Measurements from ENCODE around the gene TTLL12.

TTLL12 gene

DNA sequence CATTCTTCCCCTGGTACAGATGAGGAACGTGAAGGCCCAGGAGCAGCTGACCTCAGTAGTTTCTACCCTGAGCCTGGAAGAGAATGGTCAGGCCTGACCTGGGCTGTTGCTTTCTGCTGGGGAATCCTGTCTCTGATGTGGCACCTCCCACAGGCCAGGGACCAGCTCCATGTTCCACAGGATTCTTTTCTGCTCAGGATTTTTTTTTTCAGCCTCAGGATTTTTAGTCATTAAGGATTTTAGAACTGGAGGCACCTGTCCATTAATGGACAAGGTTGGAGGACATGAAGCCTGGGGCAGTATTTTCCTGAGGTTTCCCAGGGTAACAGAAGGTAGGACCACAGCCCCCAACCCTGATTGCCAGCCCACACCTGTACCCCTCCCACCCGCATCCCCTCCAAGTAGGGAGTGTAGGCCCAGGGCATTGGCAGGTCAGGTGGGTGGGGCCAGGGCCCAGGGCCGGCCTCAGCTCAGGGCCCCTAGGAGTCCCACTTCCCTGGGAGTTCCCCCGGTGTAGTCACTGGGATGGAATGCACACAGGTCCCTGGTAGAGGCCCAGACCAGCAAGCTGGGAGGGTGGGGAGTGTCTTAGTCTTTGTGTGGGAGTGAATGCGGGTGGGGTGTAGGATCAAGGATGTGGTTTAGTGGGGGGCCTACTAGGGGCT lies 60.3 kb downstream of the TTLL12 start:
- no peak for DNase-seq (ENCODE audit: low spot score)
- TF ChIP-seq, protein P1, sequence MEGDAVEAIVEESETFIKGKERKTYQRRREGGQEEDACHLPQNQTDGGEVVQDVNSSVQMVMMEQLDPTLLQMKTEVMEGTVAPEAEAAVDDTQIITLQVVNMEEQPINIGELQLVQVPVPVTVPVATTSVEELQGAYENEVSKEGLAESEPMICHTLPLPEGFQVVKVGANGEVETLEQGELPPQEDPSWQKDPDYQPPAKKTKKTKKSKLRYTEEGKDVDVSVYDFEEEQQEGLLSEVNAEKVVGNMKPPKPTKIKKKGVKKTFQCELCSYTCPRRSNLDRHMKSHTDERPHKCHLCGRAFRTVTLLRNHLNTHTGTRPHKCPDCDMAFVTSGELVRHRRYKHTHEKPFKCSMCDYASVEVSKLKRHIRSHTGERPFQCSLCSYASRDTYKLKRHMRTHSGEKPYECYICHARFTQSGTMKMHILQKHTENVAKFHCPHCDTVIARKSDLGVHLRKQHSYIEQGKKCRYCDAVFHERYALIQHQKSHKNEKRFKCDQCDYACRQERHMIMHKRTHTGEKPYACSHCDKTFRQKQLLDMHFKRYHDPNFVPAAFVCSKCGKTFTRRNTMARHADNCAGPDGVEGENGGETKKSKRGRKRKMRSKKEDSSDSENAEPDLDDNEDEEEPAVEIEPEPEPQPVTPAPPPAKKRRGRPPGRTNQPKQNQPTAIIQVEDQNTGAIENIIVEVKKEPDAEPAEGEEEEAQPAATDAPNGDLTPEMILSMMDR (IDR thresholded peaks at IDR 0.05; ENCODE audit: extremely low read depth, insufficient read depth, missing control alignments) = no peak
- in situ Hi-C loops (cut with MboI; ENCODE audit: low pct_unique_long_range_greater_than_20kb, low sequenced_read_pairs, unreplicated experiment) = no loop called here

DNA sequence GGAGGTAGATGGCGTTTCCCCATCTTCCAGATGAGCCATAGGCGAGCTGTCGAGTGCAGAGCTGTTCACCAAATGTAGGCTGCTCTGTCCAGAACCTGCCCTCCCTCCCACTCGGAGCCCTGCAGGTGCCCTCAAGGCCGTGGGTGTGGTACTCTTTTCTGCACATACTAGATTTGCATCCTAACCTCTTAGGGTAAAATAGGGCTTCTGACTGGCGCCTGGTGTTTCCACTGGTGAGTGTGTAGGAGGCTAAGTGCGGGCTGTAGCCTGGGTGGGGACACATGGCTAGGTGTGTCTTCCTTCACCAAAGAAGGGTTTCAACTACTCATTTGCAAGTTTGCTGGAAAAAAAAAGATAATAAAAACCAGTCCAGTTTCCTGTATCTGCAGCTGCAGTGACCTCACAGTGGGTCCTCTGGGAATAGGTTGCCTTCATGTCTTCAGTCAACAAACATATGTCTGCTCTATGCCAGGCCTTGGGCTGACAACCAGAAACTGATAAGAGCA lies 67.9 kb downstream of the TTLL12 start:
- in situ Hi-C loops (cut with MboI; ENCODE audit: low pct_unique_long_range_greater_than_20kb, low sequenced_read_pairs, unreplicated experiment) = no loop called here
- TF ChIP-seq, protein P1 (IDR thresholded peaks at IDR 0.05; ENCODE audit: extremely low read depth, insufficient read depth, missing control alignments) = no peak
- DNase-seq (ENCODE audit: low spot score) = peak; percentile 64

DNA sequence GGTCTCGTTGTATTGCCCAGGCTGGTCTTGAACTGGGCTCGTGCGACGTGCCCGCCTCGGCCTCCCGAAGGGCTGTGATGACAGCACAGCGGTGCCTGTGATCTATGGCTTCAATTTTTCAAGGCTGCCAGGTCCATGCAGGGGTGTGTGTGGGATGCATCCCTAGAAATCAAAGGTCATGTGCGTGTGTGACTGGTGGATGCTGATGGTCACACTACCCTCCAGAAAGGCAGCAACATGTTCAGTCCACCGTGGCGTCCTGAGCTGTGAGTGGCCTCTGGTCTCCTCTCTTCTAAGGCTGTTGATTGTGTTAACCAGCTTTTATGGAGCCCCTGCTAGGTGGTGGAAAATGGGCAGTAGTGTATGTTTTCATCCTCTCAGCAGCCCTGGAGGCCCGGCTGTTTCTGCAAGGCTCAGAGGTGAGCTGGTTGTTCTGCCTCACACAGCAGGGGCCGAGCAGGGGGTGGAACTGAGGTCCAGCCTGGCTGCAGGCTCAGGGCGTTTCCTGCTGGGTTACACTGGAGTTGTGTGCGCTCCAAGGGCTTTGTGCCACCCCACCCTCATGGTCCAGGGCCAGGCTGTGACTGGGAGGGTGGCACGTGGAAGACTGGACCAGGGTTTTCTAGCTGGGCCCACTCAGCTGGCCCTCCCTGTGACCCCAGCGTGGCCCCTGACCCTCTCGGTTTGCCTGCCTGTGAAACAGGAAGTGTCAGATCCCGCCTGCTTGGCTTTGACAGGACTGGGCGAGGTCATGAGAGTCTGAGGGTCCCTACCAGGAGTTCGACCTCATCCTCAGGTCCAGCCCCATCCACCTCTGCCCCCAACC lies 68.7 kb downstream of the TTLL12 start:
- no peak for DNase-seq (ENCODE audit: low spot score)
- TF ChIP-seq, protein P1 (IDR thresholded peaks at IDR 0.05; ENCODE audit: extremely low read depth, insufficient read depth, missing control alignments) = no peak
- in situ Hi-C loops (cut with MboI; ENCODE audit: low pct_unique_long_range_greater_than_20kb, low sequenced_read_pairs, unreplicated experiment) = no loop called here

DNA sequence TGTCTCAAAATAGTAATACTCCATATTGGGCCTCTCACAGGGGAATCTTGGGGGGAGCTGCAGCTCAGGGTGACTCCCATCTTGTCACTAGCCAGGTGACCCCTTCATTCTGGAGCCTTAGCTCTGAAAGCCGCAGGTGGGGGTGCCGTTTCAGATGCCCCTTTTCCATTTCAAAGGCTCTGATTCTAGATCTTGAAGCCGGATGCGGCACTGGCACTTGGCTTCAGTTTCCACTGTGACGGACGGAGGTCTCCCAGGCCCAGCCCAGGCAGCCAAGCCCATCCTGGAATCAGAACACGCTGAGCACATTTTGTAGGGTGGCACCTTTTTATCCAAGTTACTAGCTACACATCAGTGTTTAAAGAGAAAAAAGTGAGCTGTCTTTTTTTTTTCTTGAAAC lies 70.0 kb downstream of the TTLL12 start:
- in situ Hi-C loops (cut with MboI; ENCODE audit: low pct_unique_long_range_greater_than_20kb, low sequenced_read_pairs, unreplicated experiment) = no loop called here
- TF ChIP-seq, protein P1 (IDR thresholded peaks at IDR 0.05; ENCODE audit: extremely low read depth, insufficient read depth, missing control alignments) = no peak
- DNase-seq (ENCODE audit: low spot score) = no peak

Measured in GM13977 (cell line).